ENCODE measurements around the gene CIAO3.

Gene CIAO3

DNA sequence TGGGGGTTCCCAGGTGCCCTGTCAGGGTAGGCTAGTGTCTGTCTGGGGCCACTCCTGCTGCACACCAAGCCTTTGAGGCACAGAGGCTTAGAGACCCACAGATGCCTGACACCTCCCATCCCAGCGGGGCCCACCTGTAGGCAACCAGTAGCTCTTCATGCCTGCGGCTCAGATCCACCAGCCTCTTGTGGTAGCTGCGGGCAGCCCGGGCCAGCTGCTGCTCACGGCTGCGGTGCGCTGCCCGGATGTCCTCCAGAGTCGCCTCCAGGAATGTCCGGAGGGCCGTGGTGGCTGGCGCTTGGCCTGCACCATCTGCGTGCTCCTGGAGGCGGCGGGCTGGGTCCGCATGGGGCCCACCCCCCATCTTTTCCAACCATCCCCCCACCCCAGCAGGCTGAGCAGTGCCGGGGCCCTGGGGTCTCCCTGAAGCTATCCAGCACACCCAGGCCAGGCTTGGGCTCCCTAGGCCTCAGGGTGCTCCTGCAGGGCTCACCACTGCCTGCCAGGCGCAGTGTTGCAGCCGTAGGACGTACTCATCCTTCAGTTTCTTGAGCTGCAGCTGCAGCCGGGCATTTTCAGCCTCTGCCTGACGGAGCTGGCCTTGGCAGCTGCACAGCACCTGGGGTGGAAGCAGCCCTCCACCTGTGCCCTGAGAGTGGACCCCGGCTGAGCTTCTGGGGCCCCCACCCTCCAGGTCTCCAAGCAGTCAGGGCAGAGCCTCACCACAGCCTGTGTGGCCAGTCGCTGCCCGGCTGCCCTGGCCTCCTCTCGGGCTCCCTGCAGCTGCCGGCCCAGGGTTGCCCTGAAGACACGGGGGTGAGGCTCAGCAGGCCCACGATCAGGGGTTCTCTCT is 16.4 kb downstream of the CIAO3 start:
- no peak for DNase-seq (ENCODE audit: low read depth in 1 of 2, low spot score in 1 of 2)

DNA sequence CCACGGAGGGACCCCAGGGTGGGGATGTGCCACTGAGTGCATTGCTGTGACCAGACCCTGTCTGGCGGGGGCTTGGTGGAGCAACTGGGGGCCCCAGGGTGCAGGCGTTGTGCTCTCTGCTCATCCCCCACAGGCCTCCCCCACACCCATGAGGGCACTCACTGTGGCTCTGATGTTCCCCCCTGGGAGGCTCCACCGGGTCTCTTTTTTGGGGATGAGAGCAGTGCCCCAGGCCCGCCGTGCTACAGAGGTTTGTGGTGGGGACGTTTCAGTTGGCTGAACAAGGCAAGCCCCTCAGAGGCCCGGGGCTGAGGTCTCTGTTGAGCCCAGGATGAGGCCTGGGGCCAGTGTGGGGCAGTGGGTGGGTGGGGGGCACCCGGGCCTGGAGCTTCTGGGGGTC is 17.1 kb downstream of the CIAO3 start:
- no peak for DNase-seq (ENCODE audit: low read depth in 1 of 2, low spot score in 1 of 2)

DNA sequence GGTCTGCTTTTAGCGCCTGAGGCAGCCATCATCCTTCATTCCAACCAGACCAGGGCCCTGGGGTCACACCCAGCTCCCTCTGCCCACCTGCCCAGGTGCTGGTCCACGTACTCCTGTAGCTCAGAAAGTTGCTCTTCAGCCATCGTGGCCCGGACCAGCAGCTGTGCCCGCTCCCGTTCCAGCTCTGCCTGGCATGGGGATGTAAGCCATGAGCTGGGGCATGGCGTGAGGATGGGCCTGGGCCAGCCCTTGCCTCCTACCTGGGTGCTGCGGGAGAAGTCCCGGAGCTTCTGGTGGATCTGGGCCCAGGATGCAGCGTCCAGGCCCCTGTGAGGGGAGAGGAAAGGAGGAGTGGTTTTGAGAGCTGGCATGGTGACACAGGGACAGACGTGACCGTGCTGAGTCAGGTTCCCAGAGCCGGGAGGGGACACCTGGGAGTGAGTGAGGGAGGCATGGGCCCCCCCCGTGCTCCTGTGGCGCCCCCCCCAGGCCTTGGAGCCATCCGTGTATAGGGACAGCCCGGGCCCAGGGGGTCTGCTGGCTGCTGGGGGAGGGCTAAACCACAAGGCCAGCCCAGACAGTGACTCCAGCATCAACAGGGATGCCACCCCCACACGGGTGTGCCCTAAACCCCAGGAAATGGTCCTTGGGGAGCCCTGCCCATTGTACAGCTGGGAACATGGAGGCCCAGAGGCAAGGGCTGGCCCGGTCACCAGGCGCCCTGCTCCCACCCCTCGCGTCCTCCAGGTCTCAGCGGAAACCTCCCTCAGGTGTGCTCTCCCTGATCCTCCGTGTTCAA is 17.8 kb downstream of the CIAO3 start:
- DNase-seq (ENCODE audit: low read depth in 1 of 2, low spot score in 1 of 2): no peak

DNA sequence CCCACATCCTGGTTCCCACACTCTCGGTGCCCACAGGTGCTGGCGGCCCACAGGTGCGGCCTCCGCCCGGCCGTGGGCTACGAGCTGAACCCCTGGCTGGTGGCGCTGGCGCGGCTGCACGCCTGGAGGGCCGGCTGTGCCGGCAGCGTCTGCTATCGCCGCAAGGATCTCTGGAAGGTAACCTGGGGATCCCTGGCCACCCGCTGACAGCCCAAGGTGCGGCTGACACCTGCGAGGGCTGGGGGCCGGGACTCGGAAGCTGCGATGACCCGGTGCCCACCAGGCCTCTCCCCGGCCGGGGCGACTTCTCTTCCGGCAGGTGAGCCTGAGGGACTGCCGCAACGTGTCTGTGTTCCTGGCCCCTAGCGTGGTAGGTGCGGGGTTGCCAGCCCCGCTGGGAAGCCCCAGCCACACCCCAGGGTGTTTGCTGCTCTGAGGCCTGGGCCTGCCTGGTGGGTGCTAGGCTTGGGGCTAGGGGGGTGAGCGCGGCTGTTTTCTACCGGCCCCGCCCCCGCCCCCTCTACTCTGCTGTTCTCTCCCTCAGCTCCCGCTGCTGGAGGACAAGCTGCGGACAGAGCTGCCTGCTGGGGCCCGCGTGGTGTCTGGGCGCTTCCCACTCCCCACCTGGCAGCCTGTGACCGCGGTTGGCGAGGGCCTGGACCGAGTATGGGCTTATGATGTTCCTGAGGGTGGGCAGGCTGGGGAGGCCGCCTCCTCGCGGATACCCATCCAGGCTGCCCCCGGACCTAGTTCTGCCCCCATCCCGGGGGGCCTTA is 18.8 kb downstream of the CIAO3 start:
- DNase-seq (ENCODE audit: low read depth in 1 of 2, low spot score in 1 of 2): no peak

DNA sequence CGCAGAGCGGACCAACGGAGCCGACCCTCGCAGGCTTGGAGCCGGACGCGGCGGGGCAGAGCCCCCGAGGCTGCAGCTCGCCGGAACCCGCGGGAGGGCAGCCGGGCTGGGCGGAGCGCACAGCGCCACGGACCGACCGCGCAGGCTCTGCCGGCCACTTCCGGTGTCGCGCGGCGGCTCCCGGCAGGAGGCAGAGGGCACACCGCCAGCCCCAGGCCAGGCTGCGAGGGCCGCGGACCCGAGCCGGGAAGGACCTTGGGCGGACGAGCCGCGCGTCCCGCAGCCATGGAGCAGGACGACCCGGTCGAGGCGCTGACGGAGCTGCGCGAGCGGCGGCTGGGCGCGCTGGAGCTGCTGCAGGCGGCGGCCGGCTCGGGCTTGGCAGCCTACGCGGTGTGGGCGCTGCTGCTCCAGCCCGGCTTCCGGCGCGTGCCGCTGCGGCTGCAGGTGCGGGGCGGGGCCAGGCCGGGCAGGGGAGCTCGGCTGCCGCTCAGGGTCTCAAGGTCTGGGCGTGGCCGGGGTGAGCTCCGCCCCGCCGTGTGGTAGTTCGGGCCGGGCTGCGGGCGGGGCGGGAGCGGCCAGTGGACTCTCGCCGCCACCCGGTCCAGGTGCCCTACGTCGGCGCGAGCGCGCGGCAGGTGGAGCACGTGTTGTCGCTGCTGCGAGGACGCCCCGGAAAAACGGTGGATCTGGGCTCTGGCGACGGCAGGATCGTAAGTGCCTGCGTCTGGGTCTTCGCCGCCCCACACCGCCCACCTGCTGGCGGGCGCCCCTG is 19.6 kb downstream of the CIAO3 start, which contains the start of gene ANTKMT:
Gene ANTKMT (plus strand): TSS at position 157 of the 775 bp plus-strand sequence. CDS start 129 bp downstream, at position 286.
- DNase-seq (ENCODE audit: low read depth in 1 of 2, low spot score in 1 of 2): peak; percentile 43 to 58

DNA sequence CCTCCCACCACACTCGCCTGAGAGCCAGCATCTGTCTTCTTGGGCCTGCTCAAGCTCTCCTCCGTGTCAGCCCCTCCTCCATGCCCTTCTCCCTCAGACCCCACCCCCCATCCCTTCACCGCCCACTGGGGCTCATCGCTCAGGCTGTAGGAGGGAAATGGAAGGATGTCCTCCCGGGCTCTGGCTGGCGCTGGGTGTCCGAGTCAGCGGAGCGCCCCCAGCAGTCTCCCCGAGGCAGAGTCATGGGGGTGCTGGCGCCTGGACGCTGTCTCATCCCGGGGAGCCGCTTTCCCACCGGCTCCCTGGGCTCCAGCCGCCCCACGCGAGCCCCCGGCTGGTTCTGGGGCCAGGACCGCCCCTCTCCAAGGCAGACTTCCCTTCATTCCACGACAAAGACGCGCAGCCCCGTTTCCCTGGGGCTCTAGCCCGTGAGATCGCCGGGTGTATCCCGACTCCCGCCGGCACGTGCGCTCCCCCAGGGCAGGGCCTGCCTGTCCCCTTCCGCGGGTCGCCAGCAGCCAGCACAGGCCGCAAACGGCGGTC is 20.3 kb downstream of the CIAO3 start:
- no peak for DNase-seq (ENCODE audit: low read depth in 1 of 2, low spot score in 1 of 2)

DNA sequence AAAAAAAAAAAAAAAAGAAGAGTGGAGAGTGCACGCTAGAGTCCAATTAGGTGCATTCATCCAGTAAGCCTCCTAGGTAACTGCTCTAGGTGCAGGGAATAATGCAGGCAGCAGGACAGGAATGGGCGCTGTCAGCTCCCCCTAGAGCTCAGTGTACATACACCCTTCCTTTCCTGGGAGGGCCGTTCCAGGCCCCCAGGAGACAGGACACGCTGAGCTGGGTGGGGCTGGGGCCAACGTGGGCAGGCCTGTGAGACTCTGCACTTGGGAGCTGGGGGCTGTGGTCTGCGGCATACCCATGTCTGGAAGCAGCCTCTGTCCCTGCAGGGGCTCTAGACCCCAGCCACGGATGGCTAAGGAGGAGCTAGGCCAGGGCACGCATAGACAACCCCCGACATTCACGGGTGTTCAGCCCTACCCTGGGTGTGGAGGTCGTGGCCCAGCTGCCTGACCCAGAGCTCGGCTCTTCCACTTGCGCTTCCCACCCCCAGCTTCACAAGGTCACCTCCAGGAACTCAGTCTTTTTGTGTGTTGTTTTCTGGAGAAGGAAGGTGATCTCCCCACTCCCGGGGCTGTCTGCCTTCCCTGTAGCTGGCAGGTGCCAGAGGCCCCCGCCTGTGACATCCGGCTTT is 20.9 kb downstream of the CIAO3 start:
- DNase-seq (ENCODE audit: low read depth in 1 of 2, low spot score in 1 of 2): no peak

DNA sequence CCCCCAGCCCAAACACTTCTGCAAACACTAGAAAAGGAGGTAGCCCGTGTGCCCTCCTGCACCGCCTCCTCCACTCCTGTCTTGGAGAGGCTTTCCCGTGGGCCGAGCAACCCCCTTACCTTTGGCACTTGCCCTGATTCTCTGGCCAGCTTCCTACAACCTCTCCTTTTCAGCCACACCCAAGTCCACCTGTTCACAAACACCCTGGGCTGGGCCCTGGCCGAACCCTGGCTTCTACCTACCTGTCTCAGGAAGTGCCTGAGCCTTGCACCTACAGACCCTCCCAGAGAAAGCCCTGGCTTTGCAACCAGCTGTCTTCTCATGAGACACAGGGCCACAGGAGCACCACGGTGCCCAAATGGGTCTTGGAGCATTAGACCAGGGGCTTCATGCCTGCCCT is 21.9 kb downstream of the CIAO3 start:
- DNase-seq (ENCODE audit: low read depth in 1 of 2, low spot score in 1 of 2): no peak

DNA sequence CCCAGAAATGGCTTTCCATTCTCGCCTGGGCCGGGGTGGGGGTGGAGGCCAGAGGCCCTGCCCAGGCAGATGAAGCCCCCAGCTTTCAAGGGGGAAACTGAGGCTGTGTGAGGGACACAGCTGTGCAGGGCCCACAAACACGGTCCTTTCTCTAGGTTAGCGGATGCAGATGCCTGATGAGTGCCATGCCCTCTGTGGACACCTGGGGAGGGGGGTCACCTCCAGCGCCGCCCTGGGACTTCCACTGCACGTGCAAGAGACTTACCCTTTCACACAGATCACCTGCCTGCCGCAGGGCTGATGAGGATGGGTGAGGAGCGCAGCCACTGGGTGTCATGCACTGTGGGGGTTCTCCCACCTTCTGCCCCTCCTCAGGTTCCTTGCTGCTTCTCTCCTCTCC is 22.4 kb downstream of the CIAO3 start:
- no peak for DNase-seq (ENCODE audit: low read depth in 1 of 2, low spot score in 1 of 2)

DNA sequence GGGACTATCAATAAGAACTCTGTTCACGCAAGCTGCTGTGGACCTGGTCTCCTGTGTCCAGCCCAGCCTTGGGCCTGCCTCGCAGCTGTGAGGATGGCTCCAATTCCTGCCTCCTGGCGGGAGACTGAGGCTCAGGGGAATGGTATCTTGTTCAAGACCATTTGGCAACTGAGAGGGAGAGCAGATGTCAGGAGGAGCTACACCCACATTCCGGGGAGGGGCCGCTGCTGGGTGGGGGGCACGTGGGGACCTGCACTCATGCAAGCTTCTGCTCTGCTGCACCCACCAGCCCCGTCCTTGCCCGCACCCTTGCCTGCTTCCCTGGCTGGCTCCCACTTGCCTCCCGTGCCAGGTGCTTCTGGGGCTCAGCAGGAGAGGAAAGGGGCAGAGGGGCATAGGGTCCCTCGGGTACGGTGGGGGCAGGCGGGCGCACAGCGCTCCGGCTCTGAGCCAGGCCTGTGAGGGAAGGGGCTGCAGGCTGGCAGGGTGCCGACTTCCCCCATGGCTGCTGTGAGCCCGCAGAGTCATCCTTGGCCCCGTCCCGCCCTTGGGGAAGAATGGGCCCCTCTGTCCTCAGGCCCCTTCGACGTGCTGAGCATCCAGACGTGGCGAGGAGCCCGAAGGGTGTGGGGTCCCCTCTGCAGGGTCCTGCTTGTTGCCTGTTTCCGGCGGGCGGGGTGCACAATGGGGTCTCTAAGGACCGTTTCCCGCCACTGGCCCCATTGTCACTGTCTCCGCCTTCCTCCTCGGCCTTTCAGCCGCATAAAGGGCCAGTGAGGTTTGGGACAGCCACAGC is 23.1 kb downstream of the CIAO3 start:
- no peak for DNase-seq (ENCODE audit: low read depth in 1 of 2, low spot score in 1 of 2)

DNA sequence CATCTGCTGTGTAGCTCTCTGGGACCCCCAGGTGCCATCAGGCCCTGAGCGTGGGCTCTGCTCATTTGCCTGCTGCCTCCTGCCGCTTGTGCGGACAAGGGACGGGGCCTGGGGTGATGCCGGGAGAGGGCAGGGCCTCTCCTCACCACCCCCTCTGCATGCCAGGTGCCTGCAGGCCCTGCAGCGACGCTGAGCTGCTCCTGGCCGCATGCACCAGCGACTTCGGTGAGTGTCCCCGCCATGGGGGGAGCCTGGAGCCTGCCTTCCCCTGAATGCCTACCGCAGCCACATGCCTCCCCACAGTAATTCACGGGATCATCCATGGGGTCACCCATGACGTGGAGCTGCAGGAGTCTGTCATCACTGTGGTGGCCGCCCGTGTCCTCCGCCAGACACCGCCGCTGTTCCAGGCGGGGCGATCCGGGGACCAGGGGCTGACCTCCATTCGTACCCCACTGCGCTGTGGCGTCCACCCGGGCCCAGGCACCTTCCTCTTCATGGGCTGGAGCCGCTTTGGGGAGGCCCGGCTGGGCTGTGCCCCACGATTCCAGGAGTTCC is 23.9 kb downstream of the CIAO3 start:
- no peak for DNase-seq (ENCODE audit: low read depth in 1 of 2, low spot score in 1 of 2)

DNA sequence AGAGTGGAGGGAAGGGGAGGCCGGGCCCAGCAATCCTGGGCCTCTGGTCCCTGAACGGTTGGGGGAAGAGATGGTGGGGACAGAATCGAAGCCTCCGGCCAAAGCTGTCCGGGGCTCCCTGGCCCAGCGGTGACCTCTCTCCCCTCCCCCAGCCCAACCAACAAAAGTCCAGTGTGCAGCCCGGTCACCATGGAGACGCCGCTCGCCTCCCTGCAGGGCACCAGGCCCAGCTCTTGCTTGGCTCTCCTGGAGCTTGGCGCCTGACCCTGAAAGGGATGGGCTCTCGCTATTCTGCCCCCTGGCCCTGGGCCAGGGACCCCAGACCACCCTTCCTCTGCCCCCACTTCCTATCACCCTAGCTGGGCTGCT is 24.6 kb downstream of the CIAO3 start:
- no peak for DNase-seq (ENCODE audit: low read depth in 1 of 2, low spot score in 1 of 2)

DNA sequence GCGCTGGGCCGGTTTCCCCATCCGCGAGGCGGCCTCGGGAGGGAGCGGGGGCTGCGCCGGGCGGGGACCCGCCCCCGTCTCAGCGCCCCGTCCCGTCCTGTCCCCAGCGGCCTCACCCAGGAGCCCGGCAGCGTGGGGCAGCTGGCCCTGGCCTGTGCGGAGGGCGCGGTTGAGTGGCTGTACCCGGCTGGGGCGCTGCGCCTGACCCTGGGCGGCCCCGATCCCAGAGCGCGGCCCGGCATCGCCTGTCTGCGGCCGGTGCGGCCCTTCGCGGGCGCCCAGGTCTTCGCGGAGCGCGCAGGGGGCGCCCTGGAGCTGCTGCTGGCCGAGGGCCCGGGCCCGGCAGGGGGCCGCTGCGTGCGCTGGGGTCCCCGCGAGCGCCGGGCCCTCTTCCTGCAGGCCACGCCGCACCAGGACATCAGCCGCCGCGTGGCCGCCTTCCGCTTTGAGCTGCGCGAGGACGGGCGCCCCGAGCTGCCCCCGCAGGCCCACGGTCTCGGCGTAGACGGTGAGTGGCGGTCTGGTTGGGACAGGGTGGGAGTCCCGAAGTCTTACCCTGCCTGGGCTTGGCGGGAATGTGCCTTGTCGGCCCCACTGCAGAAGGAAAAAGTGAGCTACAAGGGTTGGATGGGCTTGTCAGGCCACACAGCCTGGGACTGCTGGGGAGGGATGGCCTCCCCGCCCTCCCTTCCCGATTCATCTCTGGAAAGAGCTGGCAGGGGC is 25.2 kb downstream of the CIAO3 start:
- DNase-seq (ENCODE audit: low read depth in 1 of 2, low spot score in 1 of 2): no peak

DNA sequence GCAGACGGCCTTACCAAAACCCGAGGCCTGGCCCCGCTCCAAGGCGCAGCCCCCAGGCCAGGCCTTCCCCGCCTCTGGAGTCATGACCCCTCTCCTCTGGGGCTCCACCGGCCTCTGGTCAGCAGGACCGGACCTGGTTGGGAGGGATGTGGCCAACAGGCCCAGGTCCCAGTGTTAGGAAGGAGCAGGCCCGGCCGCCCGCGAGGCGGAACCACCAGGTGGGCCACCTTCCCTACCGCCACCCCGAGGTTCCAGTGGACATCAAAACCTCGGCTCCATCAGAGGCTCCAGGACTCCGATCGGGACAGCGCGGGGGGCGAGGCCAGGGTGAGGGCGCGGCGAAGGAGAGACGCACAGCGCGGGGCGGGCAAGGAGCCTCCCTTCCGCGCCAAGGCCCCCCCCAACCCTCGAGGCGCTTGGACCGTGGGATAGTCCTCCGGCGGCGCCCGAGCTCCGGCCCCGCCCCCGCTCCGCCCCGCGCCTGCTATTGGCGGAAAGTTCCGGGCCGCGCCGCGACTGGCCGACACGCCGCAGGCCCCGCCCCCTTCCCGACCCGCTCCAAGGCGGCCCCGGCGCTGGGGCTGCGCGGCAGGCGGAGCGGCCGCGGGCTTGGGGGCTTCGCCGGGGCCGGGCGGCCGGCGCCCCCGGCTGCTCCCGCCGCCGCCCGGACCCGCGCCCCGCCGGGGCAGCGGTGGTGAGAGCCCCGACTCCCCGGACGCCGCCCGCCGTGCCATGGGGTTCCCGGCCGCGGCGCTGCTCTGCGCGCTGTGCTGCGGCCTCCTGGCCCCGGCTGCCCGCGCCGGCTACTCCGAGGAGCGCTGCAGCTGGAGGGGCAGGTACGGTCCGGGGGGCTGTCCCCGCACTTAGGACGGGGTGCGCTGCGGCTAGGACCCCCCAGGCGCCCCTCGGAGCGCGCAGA is 26.0 kb downstream of the CIAO3 start, which contains the start of gene METRN:
Gene METRN (plus strand): TSS at position 561 of the 919 bp plus-strand sequence. CDS start 172 bp downstream, at position 733.
- peak; percentile 72 to 92 for DNase-seq (ENCODE audit: low read depth in 1 of 2, low spot score in 1 of 2)

DNA sequence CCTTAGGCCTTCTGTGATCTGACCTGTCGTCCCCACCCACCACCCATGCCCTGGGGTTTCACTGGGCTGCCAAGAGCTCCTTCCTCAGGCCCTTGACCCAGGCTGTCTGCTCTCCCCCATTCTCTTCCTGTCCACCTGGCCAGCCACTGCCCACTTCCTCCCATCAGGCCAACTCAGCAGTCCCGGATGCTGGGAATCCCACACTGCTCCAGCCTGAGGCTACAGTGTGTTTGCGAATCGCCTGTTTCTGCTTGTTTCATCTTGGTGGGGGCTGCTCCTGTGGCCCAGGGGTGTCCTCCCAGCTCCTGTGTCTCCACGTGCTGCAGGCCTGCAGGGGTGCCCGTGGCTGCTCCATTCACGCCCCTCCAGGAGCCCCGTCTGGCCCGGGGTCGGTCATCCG is 26.7 kb downstream of the CIAO3 start:
- DNase-seq (ENCODE audit: low read depth in 1 of 2, low spot score in 1 of 2): no peak

DNA sequence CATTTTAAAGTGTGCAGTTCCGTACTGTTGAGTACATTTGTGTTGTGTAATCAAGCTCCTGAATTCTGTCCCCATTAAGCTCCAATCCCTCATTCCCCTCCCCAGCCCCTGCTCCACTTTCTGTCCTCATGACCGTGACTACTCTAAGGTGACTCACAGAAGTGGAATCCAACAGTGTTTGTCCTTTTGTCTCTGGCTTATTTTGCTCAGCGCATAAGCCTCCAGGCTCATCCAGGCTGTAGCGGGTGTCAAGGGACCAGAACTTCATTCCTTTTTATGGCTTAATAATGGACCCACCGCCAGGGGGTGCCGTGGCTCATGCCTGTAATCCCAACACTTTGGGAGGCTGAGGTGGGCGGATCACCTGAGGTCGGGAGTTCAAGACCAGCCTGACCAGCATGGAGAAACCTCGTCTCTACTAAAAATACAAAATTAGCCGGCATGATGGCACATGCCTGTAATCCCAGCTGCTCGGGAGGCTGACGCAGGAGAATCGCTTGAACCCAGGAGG is 28.0 kb downstream of the CIAO3 start:
- DNase-seq (ENCODE audit: low read depth in 1 of 2, low spot score in 1 of 2): peak in 1 of 2 donors; percentile 37

Measured in stimulated activated CD4-positive, alpha-beta T cell treated with anti-CD3 and anti-CD28 coated beads, Interleukin-15, amount 100 ng/mL, for 1 hour (primary cell).